Neural progenitor cell (in vitro differentiated cells): ENCODE results near the gene SLC6A13.

Experiments
- EZH2 ChIP-seq: fragments of 200-600 bp; sonication (generic); IDR thresholded peaks from 2 replicates; pipeline ENCODE4 v1.6.1; 2017; ENCODE audit warnings: antibody characterized with exemption, mild to moderate bottlenecking, moderate library complexity
- EZH2phosphoT487 ChIP-seq: fragments of 200-600 bp; sonication (generic); IDR thresholded peaks from 2 replicates; pipeline ENCODE4 v1.6.1; 2017; ENCODE audit warnings: antibody characterized with exemption
- TF ChIP-seq, protein P1 (sequence below): fragments of 200-600 bp; sonication (generic); IDR thresholded peaks from 2 replicates; pipeline ENCODE4 v1.5.1; 2017; ENCODE audit warnings: antibody characterized with exemption, mild to moderate bottlenecking

DNA sequence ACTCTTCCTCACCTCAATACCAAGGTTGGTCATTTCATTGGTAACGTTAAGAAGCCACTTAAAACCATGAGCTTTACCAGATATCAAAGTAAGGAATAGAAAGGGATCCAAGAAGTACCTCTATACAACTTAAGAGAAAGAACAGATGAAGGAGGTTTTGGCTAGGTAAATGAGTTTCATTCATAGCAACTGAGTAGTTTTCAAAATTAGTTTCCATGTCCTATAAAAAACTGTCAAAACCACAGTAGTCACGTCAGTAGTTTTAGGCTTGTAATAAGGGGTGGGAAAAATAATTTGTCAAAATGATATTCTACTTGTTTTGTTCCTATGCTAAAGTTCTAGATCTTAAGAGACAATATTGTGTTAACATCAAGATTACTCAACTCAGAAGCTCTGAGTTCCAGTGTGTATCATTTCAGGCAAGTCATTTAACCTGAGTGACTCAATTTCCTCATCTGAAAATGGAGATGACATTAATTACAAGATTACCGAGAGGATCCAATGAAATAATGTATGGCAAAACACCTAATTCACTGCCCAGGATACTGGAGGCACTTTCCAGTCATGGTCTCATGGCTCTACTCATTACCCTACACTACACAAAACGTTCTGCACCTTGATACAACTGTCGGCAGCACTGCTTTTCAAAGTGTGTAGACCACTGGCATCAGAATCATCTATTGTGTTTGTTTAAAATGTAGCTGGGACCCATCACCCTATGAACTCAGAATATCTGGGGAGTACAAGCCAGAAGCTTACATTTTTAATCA lies 24.1 kb upstream of the SLC6A13 start:
- TF ChIP-seq EZH2 (no peak), EZH2phosphoT487 (no peak)
- TF ChIP-seq, protein P1, sequence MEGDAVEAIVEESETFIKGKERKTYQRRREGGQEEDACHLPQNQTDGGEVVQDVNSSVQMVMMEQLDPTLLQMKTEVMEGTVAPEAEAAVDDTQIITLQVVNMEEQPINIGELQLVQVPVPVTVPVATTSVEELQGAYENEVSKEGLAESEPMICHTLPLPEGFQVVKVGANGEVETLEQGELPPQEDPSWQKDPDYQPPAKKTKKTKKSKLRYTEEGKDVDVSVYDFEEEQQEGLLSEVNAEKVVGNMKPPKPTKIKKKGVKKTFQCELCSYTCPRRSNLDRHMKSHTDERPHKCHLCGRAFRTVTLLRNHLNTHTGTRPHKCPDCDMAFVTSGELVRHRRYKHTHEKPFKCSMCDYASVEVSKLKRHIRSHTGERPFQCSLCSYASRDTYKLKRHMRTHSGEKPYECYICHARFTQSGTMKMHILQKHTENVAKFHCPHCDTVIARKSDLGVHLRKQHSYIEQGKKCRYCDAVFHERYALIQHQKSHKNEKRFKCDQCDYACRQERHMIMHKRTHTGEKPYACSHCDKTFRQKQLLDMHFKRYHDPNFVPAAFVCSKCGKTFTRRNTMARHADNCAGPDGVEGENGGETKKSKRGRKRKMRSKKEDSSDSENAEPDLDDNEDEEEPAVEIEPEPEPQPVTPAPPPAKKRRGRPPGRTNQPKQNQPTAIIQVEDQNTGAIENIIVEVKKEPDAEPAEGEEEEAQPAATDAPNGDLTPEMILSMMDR = no peak
